ENCODE data around the gene SMIM14. TPM values are rescaled to one million over a fixed set of nuclear protein-coding genes. Genes with fewer than 3 reads are reported as not detected.
"Not testable (repeated sequence)": the region's sequence is repeated elsewhere in the genome, so short reads cannot be mapped to it uniquely, and the experiment has no call there.

SMIM14 gene
- total RNA-seq, 1 donor from 2014 or later, result 43.1 TPM

GRCh38 chr4:39648213-39648612 is 9.5 kb upstream of the SMIM14 start:
- DNase-seq (ENCODE audit: low spot score), result no peak

GRCh38 chr4:39642885-39643552 is 4.4 kb upstream of the SMIM14 start:
- no peak for DNase-seq (ENCODE audit: low spot score)

GRCh38 chr4:39641451-39641850 is 2.8 kb upstream of the SMIM14 start:
- DNase-seq (ENCODE audit: low spot score), result no peak

GRCh38 chr4:39637586-39638353 is 895 bp downstream of the SMIM14 start:
- no peak for DNase-seq (ENCODE audit: low spot score)

- no peak for DNase-seq (ENCODE audit: low spot score)
Observed at GRCh38 chr4:39637221-39637585, 1.5 kb downstream of the SMIM14 start.

- no peak for DNase-seq (ENCODE audit: low spot score)
Observed at GRCh38 chr4:39636531-39637184, 2.0 kb downstream of the SMIM14 start.

DNA sequence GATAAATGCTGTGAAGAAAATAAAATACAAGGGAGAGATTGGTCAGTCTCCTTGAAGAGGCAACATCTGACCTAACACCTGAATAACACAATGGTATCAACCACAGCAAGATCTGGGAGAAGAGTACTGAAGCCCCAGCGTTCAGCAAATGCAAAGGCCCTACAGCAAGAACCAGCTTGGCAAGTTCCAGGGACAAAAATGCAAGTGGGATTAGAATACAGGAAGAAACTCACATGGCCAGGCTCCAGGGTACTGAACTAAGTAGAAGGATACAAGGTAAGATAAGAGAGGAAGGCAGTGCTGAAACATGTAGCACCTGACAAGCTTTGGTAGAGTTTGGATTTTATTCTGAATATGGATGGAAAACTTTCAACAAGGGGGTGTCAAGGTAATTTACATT is 3.6 kb downstream of the SMIM14 start:
- no peak for DNase-seq (ENCODE audit: low spot score)

DNA sequence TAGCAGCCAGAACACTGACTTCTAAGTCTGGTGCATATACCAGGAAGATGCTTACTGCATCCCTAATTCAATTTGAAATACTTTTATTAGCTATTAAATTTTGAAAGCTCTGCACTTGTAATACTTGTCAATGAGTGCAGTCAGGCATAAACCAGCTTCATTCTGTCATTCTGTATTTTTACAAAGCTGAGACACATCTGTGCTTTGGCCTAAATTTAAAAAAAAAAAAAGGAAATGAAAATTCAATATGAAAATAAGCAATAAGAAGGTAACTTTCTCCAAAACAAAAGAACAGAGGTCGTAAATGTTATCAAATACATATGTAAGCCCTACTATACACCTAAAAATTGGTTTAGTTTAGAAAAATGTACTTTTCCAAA is 7.0 kb downstream of the SMIM14 start:
- DNase-seq (ENCODE audit: low spot score), result no peak

GRCh38 chr4:39627413-39627812 is 11.3 kb downstream of the SMIM14 start:
- no peak for DNase-seq (ENCODE audit: low spot score)

- DNase-seq (ENCODE audit: low spot score), result no peak
Observed at GRCh38 chr4:39626913-39627312, 11.8 kb downstream of the SMIM14 start.

DNA sequence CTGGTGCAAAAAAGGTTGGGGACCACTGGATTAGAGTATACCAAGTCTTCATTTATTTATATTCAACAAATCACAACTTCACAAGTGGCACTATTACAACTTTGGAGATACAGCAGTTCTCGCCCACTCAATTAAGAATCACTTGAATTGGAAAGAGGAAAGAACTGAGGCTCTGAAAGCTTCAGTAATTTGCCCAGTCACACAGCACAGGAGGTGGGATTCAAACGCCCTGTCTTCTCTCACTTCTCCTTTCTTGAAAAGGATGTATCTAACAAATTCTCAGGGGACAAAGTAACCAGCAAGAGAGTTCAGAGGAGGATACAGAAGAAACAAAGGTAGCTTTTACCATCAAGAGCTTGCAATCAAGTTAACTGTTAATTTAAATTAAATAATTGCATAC is 12.4 kb downstream of the SMIM14 start:
- DNase-seq (ENCODE audit: low spot score), result no peak

DNA sequence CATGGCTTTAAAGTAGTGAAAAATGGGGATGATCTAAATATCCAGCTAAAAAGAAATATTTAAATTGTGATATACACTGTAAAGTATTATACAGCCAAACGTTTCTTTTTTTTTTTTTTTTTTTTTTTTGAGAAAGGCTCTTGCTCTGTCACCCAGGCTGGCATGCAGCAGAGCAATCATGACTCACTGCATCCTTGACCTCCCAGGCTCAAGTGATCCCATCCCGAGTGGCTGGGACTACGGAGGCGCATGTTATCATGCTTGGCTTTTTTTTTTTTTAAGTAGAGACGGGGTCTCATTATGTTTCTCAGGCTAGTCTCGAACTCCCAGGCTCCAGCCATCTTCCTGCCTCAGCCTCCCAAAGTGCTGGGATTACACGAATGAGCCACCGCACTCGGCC is 17.1 kb downstream of the SMIM14 start:
- no peak for DNase-seq (ENCODE audit: low spot score)

DNA sequence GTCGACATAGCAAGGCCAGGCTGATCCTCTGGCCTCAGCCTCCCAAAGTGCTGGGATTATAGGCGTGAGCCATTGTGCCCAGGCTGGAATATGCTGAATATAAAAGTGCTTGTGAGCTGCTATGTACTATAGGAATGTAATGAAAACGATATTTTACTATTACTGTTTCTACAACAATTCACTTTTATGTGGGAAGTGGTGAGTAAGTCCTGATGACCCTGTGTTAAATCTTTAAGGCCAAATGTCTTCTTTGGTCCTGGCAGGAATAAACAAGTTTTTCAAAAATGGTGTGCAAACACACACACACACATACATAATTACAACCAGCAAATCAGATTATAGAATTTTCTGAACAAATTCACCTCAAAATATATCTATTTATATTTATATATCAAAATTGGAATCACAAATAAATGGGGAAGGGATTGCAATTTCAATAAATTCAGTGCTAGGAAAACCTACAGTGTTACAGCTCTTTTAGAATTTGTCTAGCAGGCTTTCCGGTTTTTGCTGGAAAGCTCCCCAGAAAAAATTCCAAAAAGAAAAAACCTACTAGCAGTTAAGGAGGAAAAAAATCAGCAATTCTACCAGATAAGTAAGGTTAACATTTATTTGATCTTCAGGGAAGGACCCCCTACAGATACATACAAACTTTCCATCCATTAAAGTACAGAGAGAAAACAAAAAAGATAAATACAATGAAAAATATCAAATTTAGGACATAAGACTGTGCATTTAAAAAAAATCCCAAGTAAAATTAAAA is 17.9 kb downstream of the SMIM14 start:
- no peak for DNase-seq (ENCODE audit: low spot score)

DNA sequence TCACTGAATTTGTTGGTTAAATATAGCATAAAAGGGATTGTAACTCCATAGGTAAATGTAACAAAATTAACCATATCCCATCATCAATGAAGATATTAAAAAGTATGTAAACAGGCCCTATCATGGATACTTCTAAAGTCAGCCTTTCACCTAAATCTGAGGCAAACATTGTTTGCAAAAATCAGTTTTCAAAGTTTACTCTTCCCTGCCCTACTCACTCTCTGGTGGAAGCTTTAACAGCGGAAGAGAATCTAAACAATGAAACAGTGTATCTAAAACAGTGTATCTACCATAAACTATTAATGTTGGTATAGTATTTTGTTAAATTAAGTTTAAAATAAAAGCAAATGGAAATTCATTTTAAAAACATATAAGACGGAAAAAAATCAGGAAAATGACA is 21.1 kb downstream of the SMIM14 start:
- no peak for DNase-seq (ENCODE audit: low spot score)

DNA sequence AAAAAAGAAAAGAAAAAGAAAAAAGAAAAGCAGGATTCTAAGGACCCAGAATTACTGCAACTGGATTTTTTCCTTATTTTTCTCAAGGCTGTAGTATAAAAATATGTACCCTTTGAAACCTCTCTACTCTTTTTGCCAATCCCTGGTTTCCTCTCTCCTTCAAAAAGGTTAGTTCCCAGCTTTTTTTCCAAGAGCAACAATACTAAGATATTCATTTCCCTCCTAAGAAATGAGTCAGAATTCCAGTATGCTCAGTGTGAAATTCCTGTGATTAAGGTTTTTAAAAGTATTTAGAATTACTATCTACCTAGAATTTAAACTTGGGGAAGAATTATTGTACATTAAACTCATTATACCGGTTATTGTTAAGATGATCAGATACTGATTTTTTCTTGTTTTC is 22.0 kb downstream of the SMIM14 start:
- DNase-seq (ENCODE audit: low spot score), result no peak

DNA sequence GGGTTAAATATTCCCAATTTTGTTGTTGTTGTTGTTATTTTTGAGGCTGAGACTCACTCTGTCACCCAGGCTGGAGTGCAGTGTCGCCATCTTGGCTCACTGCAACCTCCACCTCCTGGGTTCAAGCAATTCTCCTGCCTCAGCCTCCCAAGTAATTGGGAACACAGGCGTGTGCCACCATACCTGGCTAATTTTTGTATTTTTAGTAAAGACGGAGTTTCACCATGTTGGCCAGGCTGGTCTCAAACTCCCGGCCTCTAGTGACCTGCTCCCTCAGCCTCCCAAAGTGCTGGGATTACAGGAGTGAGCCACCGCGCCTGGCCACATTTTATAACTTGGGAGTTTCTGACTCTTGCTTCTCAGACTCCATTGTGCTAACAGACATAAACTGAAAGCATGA is 22.6 kb downstream of the SMIM14 start:
- not testable (repeated sequence) for DNase-seq (ENCODE audit: low spot score)

DNA sequence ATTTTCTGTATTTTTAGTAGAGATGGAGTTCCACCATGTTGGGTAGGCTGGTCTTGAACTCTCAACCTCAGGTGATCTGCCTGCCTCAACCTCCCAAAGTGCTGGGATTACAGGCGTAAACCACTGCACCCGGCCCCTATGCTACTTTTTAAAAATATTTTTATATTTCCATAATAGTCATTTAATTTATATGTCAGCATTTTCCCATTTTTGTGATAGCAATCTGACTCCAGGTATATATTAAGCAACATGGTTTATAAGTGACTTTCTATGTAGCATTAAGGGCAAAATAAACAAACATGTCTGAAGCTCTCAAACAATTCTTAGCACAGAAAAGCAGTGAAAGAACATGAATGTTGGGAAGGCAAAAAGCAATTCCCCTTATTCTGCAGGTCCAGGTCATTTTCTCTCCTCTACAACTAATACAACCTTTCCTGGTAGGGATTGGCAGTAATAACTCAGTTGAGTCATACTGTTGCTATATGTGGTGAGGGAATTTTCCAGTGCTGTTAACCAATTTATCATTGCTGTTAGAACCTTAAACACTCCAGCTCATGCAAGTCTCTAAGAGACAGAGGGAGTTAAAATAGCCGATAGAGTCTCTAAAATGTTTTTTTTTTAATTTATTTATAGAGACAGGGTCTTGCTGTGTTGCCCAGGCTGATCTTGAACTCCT is 24.0 kb downstream of the SMIM14 start:
- DNase-seq (ENCODE audit: low spot score), result no peak

DNA sequence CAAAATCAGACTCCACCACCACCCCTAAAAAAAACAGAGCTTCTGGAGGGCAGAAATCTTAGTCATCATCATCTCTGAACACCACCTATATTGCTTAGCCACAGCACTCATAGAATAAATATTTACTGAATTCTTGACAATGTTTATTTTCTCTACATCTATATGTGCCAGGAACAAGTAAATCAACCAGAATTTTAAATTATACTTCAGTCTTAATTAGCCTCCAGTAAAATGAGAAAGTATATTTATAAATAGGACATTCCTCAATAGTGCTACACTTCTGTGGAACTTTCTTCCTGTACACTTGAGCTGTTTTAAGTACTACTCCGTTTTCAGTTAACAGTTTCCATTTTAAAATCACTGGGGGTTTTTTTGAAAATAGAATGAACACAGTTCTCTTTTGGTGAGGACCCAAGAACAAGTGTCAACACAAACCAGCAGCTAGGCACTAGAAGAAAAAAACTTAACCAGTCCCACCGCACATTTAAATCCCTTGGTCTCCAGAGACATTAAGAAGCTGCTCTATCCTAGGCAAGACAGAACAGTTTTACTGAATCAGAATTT is 25.5 kb downstream of the SMIM14 start:
- no peak for DNase-seq (ENCODE audit: low spot score)

GRCh38 chr4:39609454-39609931 is 29.2 kb downstream of the SMIM14 start:
- DNase-seq (ENCODE audit: low spot score), result no peak

- no peak for DNase-seq (ENCODE audit: low spot score)
Observed at GRCh38 chr4:39608451-39608850, 30.2 kb downstream of the SMIM14 start.

- DNase-seq (ENCODE audit: low spot score), result no peak
Observed at GRCh38 chr4:39606747-39607146, 31.9 kb downstream of the SMIM14 start.
